HFF-Myc (cell line): Measurements from ENCODE around the gene SMYD3.

Experiments
- DNase-seq: peaks from one replicate; pipeline ENCODE4 v3.0.0-alpha.2; 2011; ENCODE audit warnings: low read depth; ENCODE audit errors: extremely low read depth
- H3K4me3 ChIP-seq: replicated peaks from 2 replicates; pipeline ENCODE4 v1.5.1; 2011; ENCODE audit warnings: low read depth, mild to moderate bottlenecking, control low read depth, low read length
- CTCF ChIP-seq: IDR thresholded peaks from 2 replicates; pipeline ENCODE4 v1.5.1; 2012; ENCODE audit warnings: mild to moderate bottlenecking, low read depth, low read length, control low read depth; ENCODE audit errors: missing control alignments

Gene SMYD3

GRCh38 chr1:246482805-246483568 lies 24.1 kb downstream of the SMYD3 start:
- TF ChIP-seq CTCF = no peak
- no peak overlapping the region for H3K4me3 ChIP-seq
- no peak for DNase-seq

GRCh38 chr1:246479061-246479460 lies 28.0 kb downstream of the SMYD3 start:
- H3K4me3 ChIP-seq = no peak overlapping the region
- TF ChIP-seq CTCF = no peak
- no peak for DNase-seq

GRCh38 chr1:246477634-246478033 lies 29.4 kb downstream of the SMYD3 start:
- no peak overlapping the region for H3K4me3 ChIP-seq
- TF ChIP-seq CTCF = no peak
- no peak for DNase-seq

- H3K4me3 ChIP-seq = no peak overlapping the region
- DNase-seq = no peak
- TF ChIP-seq CTCF = no peak
Measured at GRCh38 chr1:246476771-246477170, 30.3 kb downstream of the SMYD3 start.

- no peak overlapping the region for H3K4me3 ChIP-seq
- TF ChIP-seq CTCF = no peak
- DNase-seq = no peak
Measured at GRCh38 chr1:246471688-246472087, 35.4 kb downstream of the SMYD3 start.

GRCh38 chr1:246470585-246470984 lies 36.5 kb downstream of the SMYD3 start:
- H3K4me3 ChIP-seq = no peak overlapping the region
- no peak for TF ChIP-seq CTCF
- DNase-seq = no peak

- no peak for TF ChIP-seq CTCF
Measured at GRCh38 chr1:246462986-246463385, 44.1 kb downstream of the SMYD3 start.

More at GRCh38 chr1:246462986-246463385, 44.1 kb downstream of the SMYD3 start:
- H3K4me3 ChIP-seq = no peak overlapping the region
- DNase-seq = no peak
